HT-29 (cell line): ENCODE results near the gene GTF3C6. TPM values are rescaled to one million over a fixed set of nuclear protein-coding genes. Genes with fewer than 3 reads are reported as not detected.
"Not testable (repeated sequence)": the region's sequence is repeated elsewhere in the genome, so short reads cannot be mapped to it uniquely, and the experiment has no call there.

Source experiments
- DNase-seq: peaks from one replicate; pipeline ENCODE4 v3.0.0-alpha.2; 2015; ENCODE audit warnings: low spot score
- total RNA-seq: library from RNA; depleted of rRNA; stranded (reverse); fragments of >200 nt; shearing (Covaris generic); gene quantifications from 2 replicates; pipeline ENCODE4 v1.2.3, GENCODE V29; 2014; rRNA removed

GTF3C6 gene
- 26.7 and 31.3 TPM in 2 replicates for total RNA-seq

- DNase-seq = peak; percentile 88
These were observed at the start of gene GTF3C6 for GRCh38 chr6:110958329-110959192. Gene GTF3C6 (plus strand): TSS chr6:110958706. CDS start chr6:110958770, 64 bp downstream.

DNA sequence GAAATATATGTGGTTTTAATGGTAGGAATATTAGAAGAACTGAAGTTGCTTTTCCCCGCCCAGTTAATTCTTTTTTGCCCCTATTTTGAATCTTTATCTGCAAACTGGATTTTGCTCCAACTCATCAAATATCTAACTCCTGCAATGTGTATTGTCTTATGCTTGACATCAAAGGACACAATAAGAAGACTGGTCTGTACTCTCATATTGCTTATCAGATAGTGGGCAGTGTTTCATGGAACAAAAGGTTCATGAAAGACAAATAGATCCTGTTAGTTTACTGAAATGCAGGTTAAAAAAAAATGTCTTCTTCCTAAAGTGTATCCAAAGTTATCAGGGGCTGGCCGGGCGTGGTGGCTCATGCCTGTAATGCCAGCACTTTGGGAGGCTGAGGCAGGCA is 27.7 kb upstream of the GTF3C6 start:
- DNase-seq = no peak

DNA sequence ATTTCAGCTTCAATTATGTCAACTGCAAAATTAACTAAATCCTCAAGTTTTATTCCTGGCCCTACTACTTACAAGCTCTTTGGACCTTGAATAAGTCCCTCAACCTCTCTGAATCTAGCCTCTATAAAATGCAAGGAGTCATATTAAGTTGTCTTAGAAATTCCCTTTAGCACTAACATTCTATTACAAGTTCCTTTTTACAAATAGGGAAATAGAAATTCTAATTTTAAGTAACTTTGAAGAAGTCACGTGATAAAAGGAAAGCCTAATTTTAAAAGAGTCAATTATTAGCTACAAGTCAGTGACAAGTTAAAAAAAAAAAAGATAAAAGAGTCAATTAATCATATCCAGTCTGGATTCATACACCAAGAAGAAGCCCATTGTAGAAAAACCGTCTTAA is 24.6 kb upstream of the GTF3C6 start:
- no peak for DNase-seq

DNA sequence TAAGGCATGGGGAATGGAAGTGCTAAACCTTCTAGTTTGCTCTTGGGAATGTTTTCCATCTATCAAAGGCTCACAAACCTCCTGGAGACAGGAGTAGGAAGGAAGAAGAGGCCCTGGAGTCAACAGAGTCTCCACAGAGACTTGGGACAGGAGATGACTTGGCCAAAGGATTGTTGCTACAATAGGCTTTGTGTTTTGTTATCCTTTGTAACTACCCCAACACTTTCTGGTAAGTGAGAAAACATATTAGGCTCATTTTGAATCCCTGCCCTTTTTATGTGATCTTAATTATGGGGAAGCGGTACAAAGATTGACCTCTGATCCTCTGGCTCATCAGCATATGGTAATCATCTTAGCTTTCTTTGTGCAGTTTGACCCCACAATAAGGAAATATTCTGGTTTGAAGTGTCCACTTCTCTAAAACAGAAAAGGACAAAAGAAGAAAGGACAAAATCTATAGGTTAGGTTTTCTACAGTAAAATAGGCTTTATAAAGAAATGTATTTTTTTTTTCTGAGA is 24.1 kb upstream of the GTF3C6 start:
- no peak for DNase-seq

- no peak for DNase-seq
These were observed 23.3 kb upstream of the GTF3C6 start for GRCh38 chr6:110935171-110935570.

DNA sequence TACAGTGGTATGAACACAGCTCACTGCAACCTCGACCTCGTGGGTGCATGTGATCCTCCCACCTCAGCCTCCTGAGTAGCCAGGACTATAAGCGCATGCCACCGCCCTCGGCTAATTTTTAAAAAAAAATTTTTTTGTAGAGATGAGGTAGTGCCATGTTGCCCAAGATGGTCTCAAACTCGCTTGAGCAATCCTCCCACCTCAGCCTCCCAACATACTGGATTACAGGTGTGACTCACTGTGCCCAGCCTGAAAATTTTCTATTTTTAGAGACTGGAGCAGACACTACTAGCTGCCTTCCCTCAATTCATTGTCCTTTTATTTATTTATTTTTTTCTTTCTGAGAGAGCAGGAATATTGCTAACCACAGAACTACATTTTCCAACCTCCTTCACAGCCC is 20.3 kb upstream of the GTF3C6 start:
- DNase-seq = no peak

GRCh38 chr6:110939429-110940200 is 18.9 kb upstream of the GTF3C6 start:
- no peak for DNase-seq

DNA sequence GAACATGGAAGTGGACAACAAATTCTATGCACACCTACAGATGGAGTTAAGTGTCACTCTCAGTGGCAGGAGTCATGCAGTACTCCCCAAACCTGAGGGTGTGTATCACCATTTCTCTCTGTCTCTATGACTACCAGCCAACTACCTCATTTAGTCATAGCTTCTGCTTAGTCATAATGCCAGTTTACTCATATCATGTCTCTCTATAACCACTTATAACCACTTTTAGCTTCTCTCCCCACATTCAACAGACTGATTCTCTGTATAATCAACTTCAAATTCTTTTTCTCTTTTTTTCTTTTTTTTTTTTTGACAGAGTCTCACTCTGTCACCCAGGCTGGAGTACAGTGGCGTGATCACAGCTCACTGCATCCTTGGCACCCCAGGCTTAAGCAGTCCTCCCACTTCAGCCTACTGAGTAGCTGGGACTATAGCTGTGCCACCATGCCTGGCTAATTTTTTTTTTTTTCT is 13.8 kb upstream of the GTF3C6 start:
- peak; percentile 25 for DNase-seq

- DNase-seq = no peak
These were observed 12.0 kb upstream of the GTF3C6 start for GRCh38 chr6:110946498-110946897.

GRCh38 chr6:110949679-110950285 is 8.7 kb upstream of the GTF3C6 start:
- peak; percentile 16 for DNase-seq

GRCh38 chr6:110950440-110950839 is 8.1 kb upstream of the GTF3C6 start:
- DNase-seq = no peak

GRCh38 chr6:110951008-110951407 is 7.5 kb upstream of the GTF3C6 start:
- no peak for DNase-seq

DNA sequence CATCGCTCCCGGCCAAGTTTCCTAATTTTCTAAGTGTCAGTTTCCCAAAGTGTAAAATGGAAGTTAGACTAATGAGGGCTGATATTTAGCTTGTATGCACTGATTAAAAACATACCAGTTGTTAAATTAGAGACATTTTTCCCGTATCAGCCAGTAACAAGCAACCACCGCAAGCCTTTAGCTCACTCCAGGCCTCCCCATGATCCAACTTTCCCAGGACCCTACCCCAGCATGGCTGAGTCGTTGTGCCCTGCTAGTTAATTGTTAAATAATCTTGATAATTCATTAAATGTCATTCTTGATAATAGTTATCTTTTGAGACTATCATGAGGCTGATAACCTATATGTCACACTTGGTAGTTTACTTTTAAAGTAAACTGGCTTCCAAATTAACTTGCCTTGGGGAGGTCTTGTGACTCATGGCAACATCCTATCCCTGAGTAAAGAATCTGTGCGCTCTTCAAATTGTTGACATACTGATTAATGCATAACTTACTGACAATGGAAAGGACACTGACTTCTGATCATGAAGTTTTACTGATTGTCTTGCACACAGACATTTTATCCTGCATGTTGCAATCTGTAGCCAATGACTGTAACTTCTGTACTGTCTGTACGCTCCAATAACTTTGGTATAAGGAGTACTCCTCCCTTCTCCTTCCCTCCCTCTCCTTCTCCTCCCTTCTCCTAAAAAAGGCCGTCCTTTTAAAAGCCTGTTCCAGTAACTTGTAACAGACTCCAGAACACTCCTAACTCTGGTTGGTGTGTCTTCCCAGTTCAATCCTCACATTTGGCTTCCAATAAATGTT is 6.3 kb upstream of the GTF3C6 start:
- DNase-seq = peak; percentile 48

DNA sequence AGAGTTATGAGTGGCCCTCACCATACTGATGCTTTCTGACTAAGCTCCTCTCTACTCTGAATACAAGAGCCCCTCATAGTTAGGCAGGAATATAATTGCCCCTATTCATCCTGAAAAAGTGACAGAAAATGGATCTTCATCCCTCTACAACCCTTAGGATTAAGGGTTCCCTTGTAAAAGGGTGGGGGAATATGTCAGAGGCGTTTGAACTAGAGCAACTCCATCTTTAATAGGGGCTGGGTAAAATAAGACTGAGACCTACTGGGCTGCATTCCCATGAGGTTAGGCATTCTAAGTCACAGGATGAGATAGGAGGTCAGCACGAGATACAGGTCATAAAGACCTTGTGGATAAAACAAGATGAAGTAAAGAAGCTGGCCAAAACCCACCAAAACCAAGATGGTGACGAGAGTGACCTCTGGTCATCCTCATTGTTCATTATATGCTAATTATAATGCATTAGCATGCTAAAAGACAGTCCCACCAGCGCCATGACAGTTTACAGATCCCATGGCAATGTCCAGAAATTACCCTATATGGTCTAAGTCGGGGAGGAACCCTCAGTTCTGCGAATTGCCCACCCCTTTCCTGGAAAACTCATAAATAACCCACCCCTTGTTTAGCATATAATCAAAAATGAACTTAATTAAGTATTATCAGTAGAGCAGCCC is 4.7 kb upstream of the GTF3C6 start:
- no peak for DNase-seq

- DNase-seq = no peak
These were observed 1.5 kb downstream of the GTF3C6 start for GRCh38 chr6:110960014-110960390.

DNA sequence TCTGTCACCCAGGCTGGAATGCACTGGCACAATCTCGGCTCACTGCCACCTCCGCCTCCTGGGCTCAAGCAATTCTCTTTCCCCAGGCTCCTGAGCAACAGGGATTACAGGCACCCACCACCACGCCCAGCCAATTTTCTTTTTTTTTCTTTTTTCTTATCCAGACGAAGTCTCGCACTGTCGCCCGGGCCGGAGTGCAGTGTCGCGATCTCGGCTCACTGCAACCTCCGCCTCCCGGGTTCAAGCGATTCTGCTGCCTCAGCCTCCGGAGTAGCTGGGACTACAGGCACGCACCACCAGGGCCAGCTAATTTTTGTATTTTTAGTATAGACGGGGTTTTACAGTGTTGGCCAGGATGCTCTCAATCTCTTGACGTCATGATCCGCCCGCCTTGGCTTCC is 4.1 kb downstream of the GTF3C6 start:
- not testable (repeated sequence) for DNase-seq

- DNase-seq = no peak
These were observed 7.2 kb downstream of the GTF3C6 start for GRCh38 chr6:110965629-110966229.

DNA sequence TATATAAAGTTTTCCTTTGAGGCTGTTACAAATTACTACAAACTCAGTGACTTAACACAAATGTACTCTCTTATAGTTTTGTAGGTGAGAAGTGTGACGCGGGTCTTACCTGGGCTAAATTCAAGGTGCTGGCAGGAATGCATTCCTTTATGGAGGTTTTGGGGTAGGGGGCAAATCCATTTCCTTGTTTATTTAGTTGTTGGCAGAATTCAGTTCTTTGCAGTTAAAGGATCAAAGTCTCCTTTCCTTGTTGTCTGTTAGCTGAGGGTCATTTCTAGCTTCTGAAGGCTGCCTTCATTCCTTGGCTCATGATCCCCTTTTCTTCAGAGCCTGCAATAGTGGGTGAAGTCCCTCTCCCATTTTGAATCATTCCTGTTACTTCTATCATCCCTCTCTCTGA is 10.2 kb downstream of the GTF3C6 start:
- not testable (repeated sequence) for DNase-seq

- DNase-seq = no peak
These were observed 13.0 kb downstream of the GTF3C6 start for GRCh38 chr6:110971468-110971867.

DNA sequence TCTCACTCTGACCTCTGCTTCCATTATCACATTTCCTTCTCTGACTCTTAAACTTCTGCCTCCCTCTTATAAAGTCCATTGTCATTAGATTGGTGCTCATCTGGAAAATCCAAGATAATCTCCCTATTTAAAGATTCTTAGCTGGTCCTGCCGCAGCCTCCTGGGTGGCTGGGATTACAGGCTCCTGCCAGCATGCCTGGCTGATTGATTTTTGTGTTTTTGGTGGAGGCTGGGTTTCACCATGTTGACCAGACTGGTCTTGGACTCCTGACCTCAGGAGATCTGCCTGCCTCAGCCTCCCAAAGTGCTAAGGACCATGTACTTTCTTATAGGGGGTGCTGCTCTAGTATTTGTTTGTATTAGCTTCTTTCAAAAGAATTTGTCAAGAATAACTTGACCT is 18.1 kb downstream of the GTF3C6 start:
- no peak for DNase-seq
